ENCODE measurements around the gene AMY1A. TPM values are rescaled to one million over a fixed set of nuclear protein-coding genes. Genes with fewer than 3 reads are reported as not detected.
"Not testable (repeated sequence)": the region's sequence is repeated elsewhere in the genome, so short reads cannot be mapped to it uniquely, and the experiment has no call there.

AMY1A gene
- total RNA-seq, 1 donor from 2014 or later: under 0.01 TPM

GRCh38 chr1:103707670-103708069 is 52.1 kb downstream of the AMY1A start:
- not testable (repeated sequence) for FAIRE-seq; DNase-seq (ENCODE audit: low read depth); H3K4me3 ChIP-seq (ENCODE audit: low read depth, low read length); H3K36me3 ChIP-seq (ENCODE audit: control insufficient read depth, insufficient read depth, low read length); H3K27me3 ChIP-seq (ENCODE audit: control insufficient read depth, insufficient read depth, low read length)

GRCh38 chr1:103710381-103710780 is 54.8 kb downstream of the AMY1A start:
- not testable (repeated sequence) for DNase-seq (ENCODE audit: low read depth); H3K36me3 ChIP-seq (ENCODE audit: control insufficient read depth, insufficient read depth, low read length); FAIRE-seq; H3K4me3 ChIP-seq (ENCODE audit: low read depth, low read length); H3K27me3 ChIP-seq (ENCODE audit: control insufficient read depth, insufficient read depth, low read length)

Other genes with a start within 250 kb of the AMY1A start
- 2.6 and 4.6 TPM in 2 replicates for gene RNPC3, start 130.1 kb upstream of the AMY1A start, total RNA-seq
- gene AMY2B, start 84.2 kb upstream of the AMY1A start, total RNA-seq: 3.9 and 5.5 TPM in 2 replicates
- not detected in 2 replicates for gene AMY2A, start 38.3 kb upstream of the AMY1A start, total RNA-seq
- gene AMY1B, start 40.5 kb downstream of the AMY1A start, total RNA-seq: not detected in 2 replicates
- 0.26 TPM in 2 replicates for gene AMY1C, start 94.1 kb downstream of the AMY1A start, total RNA-seq

Data from bronchial epithelial cell (primary cell).